Liver (tissue), 9 donors: ENCODE data around the gene GNAS-AS1. TPM values are rescaled to one million over a fixed set of nuclear protein-coding genes. Genes with fewer than 3 reads are reported as not detected.

Experiments used
- DNase-seq: peaks from one replicate; pipeline ENCODE4 v3.0.0-alpha.2; 2017; ENCODE audit warnings: low spot score
- H3K27ac ChIP-seq, 2 donors: one replicate each; pipeline ENCODE4 v1.7.0; 2013; ENCODE audit warnings: inconsistent platforms in 2 of 2, low read length in 2 of 2, control low read depth in 1 of 2, low read depth in 1 of 2, mild to moderate bottlenecking in 1 of 2
- H3K27me3 ChIP-seq, 4 donors: one replicate each; pipeline versions ENCODE4 v1.6.1 to v1.7.0; 2013; ENCODE audit warnings: low read length in 3 of 4, inconsistent platforms in 1 of 4, mild to moderate bottlenecking in 1 of 4, moderate library complexity in 1 of 4; ENCODE audit not compliant: control insufficient read depth in 4 of 4, insufficient read depth in 4 of 4
- H3K36me3 ChIP-seq, 4 donors: one replicate each; pipeline versions ENCODE4 v1.6.1 to v1.7.0; 2013; ENCODE audit warnings: low read length in 3 of 4, mild to moderate bottlenecking in 3 of 4, low read depth in 1 of 4, moderate library complexity in 1 of 4; ENCODE audit not compliant: control insufficient read depth in 4 of 4, insufficient read depth in 3 of 4
- H3K4me1 ChIP-seq, 4 donors: one replicate each; pipeline versions ENCODE4 v1.6.1 to v1.7.0; 2013; ENCODE audit warnings: low read length in 3 of 4, mild to moderate bottlenecking in 3 of 4, moderate library complexity in 1 of 4; ENCODE audit not compliant: control insufficient read depth in 4 of 4, insufficient read depth in 4 of 4
- H3K4me3 ChIP-seq, 3 donors: one replicate each; pipeline versions ENCODE4 v1.6.1 to v1.7.0; 2013; ENCODE audit warnings: low read length in 3 of 3, control low read depth in 1 of 3, low read depth in 1 of 3, mild to moderate bottlenecking in 1 of 3
- H3K9ac ChIP-seq, 2 donors: one replicate each; pipeline ENCODE4 v1.7.0; 2013; ENCODE audit warnings: low read length in 2 of 2, mild to moderate bottlenecking in 2 of 2, moderate library complexity in 2 of 2, control low read depth in 1 of 2, low read depth in 1 of 2
- H3K9me3 ChIP-seq, 4 donors: one replicate each; pipeline versions ENCODE4 v1.6.1 to v1.7.0; 2013; ENCODE audit warnings: low read length in 3 of 4; ENCODE audit not compliant: control insufficient read depth in 4 of 4
- EGR1 ChIP-seq, 2 donors: IDR thresholded peaks; 2 replicates each; pipeline ENCODE4 v1.6.1; 2016 to 2018; ENCODE audit warnings: antibody characterized with exemption in 2 of 2, low read depth in 2 of 2
- FOXA1 ChIP-seq: IDR thresholded peaks from 2 replicates; pipeline ENCODE4 v1.6.1; 2016; ENCODE audit warnings: antibody characterized with exemption
- FOXA2 ChIP-seq: IDR thresholded peaks from 2 replicates; pipeline ENCODE4 v1.6.1; 2016; ENCODE audit warnings: antibody characterized with exemption
- HNF4G ChIP-seq: IDR thresholded peaks from 2 replicates; pipeline ENCODE4 v1.6.1; 2016; ENCODE audit warnings: antibody characterized with exemption
- JUND ChIP-seq, 2 donors: IDR thresholded peaks; 2 replicates each; pipeline ENCODE4 v1.6.1; 2016; ENCODE audit warnings: antibody characterized with exemption in 2 of 2
- NR2F2 ChIP-seq: IDR thresholded peaks from 2 replicates; pipeline ENCODE4 v1.6.1; 2016; ENCODE audit warnings: antibody characterized with exemption
- RAD21 ChIP-seq, 2 donors: IDR thresholded peaks; 2 replicates each; pipeline ENCODE4 v1.6.1; 2016; ENCODE audit warnings: antibody characterized with exemption in 2 of 2, mild to moderate bottlenecking in 2 of 2
- RXRA ChIP-seq, 2 donors: IDR thresholded peaks; 2 replicates each; pipeline ENCODE4 v1.6.1; 2017 to 2018; ENCODE audit warnings: antibody characterized with exemption in 2 of 2, mild to moderate bottlenecking in 1 of 2
- SP1 ChIP-seq: IDR thresholded peaks from 2 replicates; pipeline ENCODE4 v1.6.1; 2018; ENCODE audit warnings: antibody characterized with exemption, mild to moderate bottlenecking
- TAF1 ChIP-seq: conservative IDR thresholded peaks from 2 replicates; pipeline ENCODE4 v1.6.1; 2016; ENCODE audit warnings: antibody characterized with exemption, mild to moderate bottlenecking
- YY1 ChIP-seq: IDR thresholded peaks from 2 replicates; pipeline ENCODE4 v1.6.1; 2016; ENCODE audit warnings: antibody characterized with exemption, mild to moderate bottlenecking
- WGBS: extraction: QIAGEN DNeasy Blood & Tissue Kit; methylation state at CpG from one replicate; pipeline ENCODE4 v1.1.7; 2013; 5-methylcytosine and 5-hydroxymethylcytosine counted together
- polyA plus RNA-seq, 2 donors: library from polyadenylated mRNA; stranded (reverse) in 1 of 2; unstranded in 1 of 2; fragments of 200-250 nt in 1 of 2; fragments of >200 nt in 1 of 2; fragmentation: Nextera tagmentation in 1 of 2; extraction: Ambion mirVana in 1 of 2; gene quantifications; one replicate each; pipeline versions ENCODE4 v1.2.1 to v1.2.3, GENCODE V29; 2013 to 2015
- total RNA-seq, 2 donors: library from RNA; depleted of rRNA; stranded (reverse); fragments of >200 nt; gene quantifications; one replicate each; pipeline ENCODE4 v1.2.3, GENCODE V29; 2014
- TF ChIP-seq, protein P1 (sequence below): IDR thresholded peaks from 2 replicates; pipeline ENCODE4 v1.6.1; 2016; ENCODE audit warnings: antibody characterized with exemption
- TF ChIP-seq, protein P2 (sequence below): IDR thresholded peaks from 2 replicates; pipeline ENCODE4 v1.6.1; 2016; ENCODE audit warnings: antibody characterized with exemption
- TF ChIP-seq, protein P3 (sequence below): IDR thresholded peaks from 2 replicates; pipeline ENCODE4 v1.6.1; 2016; ENCODE audit warnings: antibody characterized with exemption, mild to moderate bottlenecking
- donor health status: healthy.
- donor health status: healthy.
- donor health status: healthy.
- donor health status: healthy.
- donor health status: healthy.

Gene GNAS-AS1
- total and polyA plus RNA-seq, 4 donors, result 0.08 to 0.42 (median 0.09) TPM; not detected in 1

DNA sequence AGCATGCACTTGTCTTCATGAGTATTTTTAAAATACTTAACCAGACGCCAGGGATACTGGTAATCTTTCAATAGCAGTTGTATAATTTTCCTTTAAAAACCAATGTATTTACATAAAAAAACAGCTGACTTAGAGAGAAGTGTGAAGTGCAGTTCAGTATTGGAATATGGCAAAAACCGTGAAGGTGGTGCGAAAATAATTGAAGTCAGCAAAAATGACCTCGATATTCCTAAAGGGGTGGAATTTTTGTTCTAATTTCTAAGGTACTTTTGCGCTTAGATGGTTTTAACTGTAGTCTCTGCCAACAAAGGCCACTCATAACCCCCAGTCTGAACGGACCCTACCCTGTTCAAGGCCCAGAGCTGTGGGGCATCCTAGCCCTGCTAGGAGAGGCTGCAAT lies 25.3 kb downstream of the GNAS-AS1 start:
- no peak overlapping the region for H3K4me3 ChIP-seq
- no peaks in the 10 kb centered on the region for H3K27me3 ChIP-seq
- no peak overlapping the region for H3K27ac ChIP-seq
- H3K9ac ChIP-seq, result no peak overlapping the region
- H3K9me3 ChIP-seq, result no peaks in the 10 kb centered on the region
- DNase-seq, result no peak
- no peaks in the 10 kb centered on the region for H3K4me1 ChIP-seq
- WGBS, result 89% methylated on average over 6 of the region's 6 CpGs
- TF ChIP-seq RAD21 (IDR thresholded peaks at IDR 0.05), result no peak
- no peak for TF ChIP-seq YY1
- no peak for TF ChIP-seq FOXA1
- TF ChIP-seq, protein P1, sequence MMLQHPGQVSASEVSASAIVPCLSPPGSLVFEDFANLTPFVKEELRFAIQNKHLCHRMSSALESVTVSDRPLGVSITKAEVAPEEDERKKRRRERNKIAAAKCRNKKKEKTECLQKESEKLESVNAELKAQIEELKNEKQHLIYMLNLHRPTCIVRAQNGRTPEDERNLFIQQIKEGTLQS, result no peak
- TF ChIP-seq FOXA2, result no peak
- TF ChIP-seq JUND (IDR thresholded peaks at IDR 0.05), result no peak
- no peak for TF ChIP-seq TAF1
- H3K36me3 ChIP-seq, result no peaks in the 10 kb centered on the region

DNA sequence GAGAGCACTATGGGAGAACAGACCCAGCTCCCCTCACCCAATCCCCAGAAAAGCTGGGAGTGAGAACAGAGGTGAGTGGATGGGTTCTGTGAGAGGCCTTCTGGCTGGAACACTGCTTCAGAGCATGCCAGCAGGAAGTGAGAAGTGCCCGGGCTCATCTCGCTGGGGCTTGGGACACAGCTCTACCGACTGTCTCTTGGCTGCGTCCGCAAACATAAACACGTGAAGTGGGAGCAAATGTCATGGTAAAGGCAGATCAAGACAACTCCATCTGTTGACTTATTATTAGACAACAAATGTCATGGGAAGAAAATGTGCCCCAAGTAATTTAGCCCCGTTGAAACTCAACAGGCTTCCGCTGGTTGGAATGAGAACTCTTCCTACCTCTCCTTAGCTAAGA lies 25.9 kb downstream of the GNAS-AS1 start:
- no peak overlapping the region for H3K27ac ChIP-seq
- no peaks in the 10 kb centered on the region for H3K27me3 ChIP-seq
- no peaks in the 10 kb centered on the region for H3K4me1 ChIP-seq
- no peak for TF ChIP-seq RXRA (IDR thresholded peaks at IDR 0.05)
- no peak for TF ChIP-seq FOXA2
- TF ChIP-seq NR2F2, result no peak
- TF ChIP-seq HNF4G, result no peak
- no peak for TF ChIP-seq SP1
- TF ChIP-seq, protein P2, sequence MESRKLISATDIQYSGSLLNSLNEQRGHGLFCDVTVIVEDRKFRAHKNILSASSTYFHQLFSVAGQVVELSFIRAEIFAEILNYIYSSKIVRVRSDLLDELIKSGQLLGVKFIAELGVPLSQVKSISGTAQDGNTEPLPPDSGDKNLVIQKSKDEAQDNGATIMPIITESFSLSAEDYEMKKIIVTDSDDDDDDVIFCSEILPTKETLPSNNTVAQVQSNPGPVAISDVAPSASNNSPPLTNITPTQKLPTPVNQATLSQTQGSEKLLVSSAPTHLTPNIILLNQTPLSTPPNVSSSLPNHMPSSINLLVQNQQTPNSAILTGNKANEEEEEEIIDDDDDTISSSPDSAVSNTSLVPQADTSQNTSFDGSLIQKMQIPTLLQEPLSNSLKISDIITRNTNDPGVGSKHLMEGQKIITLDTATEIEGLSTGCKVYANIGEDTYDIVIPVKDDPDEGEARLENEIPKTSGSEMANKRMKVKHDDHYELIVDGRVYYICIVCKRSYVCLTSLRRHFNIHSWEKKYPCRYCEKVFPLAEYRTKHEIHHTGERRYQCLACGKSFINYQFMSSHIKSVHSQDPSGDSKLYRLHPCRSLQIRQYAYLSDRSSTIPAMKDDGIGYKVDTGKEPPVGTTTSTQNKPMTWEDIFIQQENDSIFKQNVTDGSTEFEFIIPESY, result no peak
- TF ChIP-seq, protein P3, sequence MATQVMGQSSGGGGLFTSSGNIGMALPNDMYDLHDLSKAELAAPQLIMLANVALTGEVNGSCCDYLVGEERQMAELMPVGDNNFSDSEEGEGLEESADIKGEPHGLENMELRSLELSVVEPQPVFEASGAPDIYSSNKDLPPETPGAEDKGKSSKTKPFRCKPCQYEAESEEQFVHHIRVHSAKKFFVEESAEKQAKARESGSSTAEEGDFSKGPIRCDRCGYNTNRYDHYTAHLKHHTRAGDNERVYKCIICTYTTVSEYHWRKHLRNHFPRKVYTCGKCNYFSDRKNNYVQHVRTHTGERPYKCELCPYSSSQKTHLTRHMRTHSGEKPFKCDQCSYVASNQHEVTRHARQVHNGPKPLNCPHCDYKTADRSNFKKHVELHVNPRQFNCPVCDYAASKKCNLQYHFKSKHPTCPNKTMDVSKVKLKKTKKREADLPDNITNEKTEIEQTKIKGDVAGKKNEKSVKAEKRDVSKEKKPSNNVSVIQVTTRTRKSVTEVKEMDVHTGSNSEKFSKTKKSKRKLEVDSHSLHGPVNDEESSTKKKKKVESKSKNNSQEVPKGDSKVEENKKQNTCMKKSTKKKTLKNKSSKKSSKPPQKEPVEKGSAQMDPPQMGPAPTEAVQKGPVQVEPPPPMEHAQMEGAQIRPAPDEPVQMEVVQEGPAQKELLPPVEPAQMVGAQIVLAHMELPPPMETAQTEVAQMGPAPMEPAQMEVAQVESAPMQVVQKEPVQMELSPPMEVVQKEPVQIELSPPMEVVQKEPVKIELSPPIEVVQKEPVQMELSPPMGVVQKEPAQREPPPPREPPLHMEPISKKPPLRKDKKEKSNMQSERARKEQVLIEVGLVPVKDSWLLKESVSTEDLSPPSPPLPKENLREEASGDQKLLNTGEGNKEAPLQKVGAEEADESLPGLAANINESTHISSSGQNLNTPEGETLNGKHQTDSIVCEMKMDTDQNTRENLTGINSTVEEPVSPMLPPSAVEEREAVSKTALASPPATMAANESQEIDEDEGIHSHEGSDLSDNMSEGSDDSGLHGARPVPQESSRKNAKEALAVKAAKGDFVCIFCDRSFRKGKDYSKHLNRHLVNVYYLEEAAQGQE, result no peak
- no peak for TF ChIP-seq JUND (IDR thresholded peaks at IDR 0.05)
- TF ChIP-seq EGR1 (IDR thresholded peaks at IDR 0.05; ENCODE audit: low read depth in 2 of 2), result no peak
- TF ChIP-seq, protein P1, result no peak
- TF ChIP-seq RAD21 (IDR thresholded peaks at IDR 0.05), result no peak
- no peak for DNase-seq
- H3K9ac ChIP-seq, result no peak overlapping the region
- WGBS, result 85% methylated on average over 8 of the region's 8 CpGs
- no peaks in the 10 kb centered on the region for H3K9me3 ChIP-seq
- H3K4me3 ChIP-seq, result no peak overlapping the region
- H3K36me3 ChIP-seq, result no peaks in the 10 kb centered on the region
